NT2/D1 (cell line): Measurements from ENCODE around the gene REX1BD.

Source experiments
- SUZ12 ChIP-seq: IDR thresholded peaks from 2 replicates; pipeline ENCODE4 v1.6.1; 2011; ENCODE audit not compliant: insufficient read length, insufficient read depth; ENCODE audit errors: extremely low read depth
- YY1 ChIP-seq: IDR thresholded peaks from 2 replicates; pipeline ENCODE4 v1.6.1; 2011; ENCODE audit not compliant: insufficient read length, insufficient read depth
- ZNF274 ChIP-seq: IDR thresholded peaks from 2 replicates; pipeline ENCODE4 v1.6.1; 2011; ENCODE audit warnings: mild to moderate bottlenecking, low read depth, low read length

GRCh38 chr19:18580311-18580710 is 8.3 kb upstream of the REX1BD start:
- TF ChIP-seq ZNF274 (no peak), YY1 (no peak), SUZ12 (no peak)
